Activated effector memory CD4-positive, alpha-beta T cell treated with Interleukin-2 at 50 U/mL for 16 hours (primary cell): ENCODE data around the gene CNGA3.

ENCODE experiments used
- DNase-seq: peaks from one replicate; pipeline ENCODE4 v3.0.0-alpha.2; 2020

Gene CNGA3

DNA sequence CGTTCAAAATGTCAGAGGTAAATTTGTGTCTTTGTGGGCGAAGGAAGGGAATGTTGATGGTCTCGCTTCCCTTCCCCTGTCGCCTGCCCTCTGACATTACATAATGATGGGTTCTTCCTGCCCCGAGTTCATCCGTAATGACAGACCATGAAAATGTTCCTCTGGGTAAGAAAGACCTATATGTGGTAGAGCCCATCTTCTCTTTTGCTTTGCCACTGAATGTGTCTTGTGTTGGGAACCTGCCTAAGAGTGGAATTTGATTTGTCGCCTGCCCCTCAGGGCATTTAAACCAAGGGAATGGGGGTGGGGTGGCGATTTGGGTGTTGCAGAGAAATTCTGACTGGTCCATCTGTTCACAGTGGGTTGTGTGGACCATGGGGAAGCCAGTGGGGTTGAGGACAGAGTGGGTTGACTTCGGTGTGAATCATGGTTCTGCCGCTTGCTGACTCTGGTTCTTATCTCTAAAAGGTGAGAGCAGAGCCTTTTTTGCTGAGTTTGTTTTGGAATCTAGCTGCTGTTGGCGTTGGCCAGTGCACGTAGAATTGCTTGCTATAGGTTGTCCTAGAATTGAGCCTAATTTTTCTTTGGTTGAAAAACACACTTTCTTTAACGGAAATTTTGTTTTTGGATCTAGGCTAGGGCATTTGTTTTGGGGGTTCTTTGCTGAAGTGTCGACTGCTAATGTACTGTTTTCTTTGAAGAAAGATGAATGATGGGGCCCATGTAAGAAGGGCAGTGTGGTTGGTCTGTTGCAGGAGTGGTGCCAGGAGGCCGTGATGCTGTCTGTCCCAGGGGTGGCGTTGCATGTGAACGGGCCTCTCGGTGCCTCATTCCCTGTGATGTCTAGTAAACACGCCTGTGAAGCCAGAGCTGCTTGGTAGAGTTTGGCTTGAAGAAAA is 99.7 kb downstream of the CNGA3 start:
- peak; percentile 35 for DNase-seq

DNA sequence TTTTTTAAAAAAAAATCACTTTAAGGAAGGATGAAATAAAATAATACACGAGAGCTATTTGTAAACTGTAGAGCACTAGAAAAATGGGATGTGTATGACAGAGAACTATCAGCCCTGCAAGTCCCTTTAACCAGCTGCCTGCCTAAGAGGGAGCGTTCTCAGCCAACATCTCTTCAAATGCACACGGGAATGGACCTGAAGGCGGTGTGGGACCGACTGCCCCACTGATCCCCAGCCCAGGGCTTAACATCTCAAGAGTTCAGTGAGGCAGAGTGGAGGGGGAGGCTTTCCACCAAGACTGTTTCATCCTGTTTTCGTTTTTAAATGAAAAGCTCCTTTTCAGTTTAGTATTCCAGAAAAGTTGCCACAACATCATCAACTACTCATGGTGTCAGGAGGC is 100.6 kb downstream of the CNGA3 start:
- no peak for DNase-seq
